Measurements from ENCODE around the gene PTPRT.

Gene PTPRT

GRCh38 chr20:43138061-43138770 lies 51.5 kb downstream of the PTPRT start:
- Histone ChIP-seq H2AFZ (ENCODE audit: low read depth, low read length) (no peak overlapping the region), H3K27me3 (ENCODE audit: insufficient read depth, low read length) (peaks cover 3% of the 10 kb centered on the region)

GRCh38 chr20:43137160-43137559 lies 52.5 kb downstream of the PTPRT start:
- Histone ChIP-seq H3K36me3 (ENCODE audit: insufficient read depth, low read length) (no peaks in the 10 kb centered on the region), H3K27me3 (ENCODE audit: insufficient read depth, low read length) (peaks cover 3% of the 10 kb centered on the region), H3K9me3 (ENCODE audit: low read length) (no peaks in the 10 kb centered on the region), H3K4me1 (ENCODE audit: insufficient read depth, low read length) (no peaks in the 10 kb centered on the region), H2AFZ (ENCODE audit: low read depth, low read length) (no peak overlapping the region), H3K4me3 (ENCODE audit: low read length) (no peak overlapping the region)

More at GRCh38 chr20:43138061-43138770, 51.5 kb downstream of the PTPRT start:
- no peaks in the 10 kb centered on the region for H3K9me3 ChIP-seq (ENCODE audit: low read length)
- H3K4me1 ChIP-seq (ENCODE audit: insufficient read depth, low read length) = no peaks in the 10 kb centered on the region
- no peak overlapping the region for H3K4me3 ChIP-seq (ENCODE audit: low read length)
- H3K36me3 ChIP-seq (ENCODE audit: insufficient read depth, low read length) = no peaks in the 10 kb centered on the region

- no peaks in the 10 kb centered on the region for H3K27me3 ChIP-seq (ENCODE audit: insufficient read depth, low read length)
- no peak overlapping the region for H3K4me3 ChIP-seq (ENCODE audit: low read length)
- no peaks in the 10 kb centered on the region for H3K36me3 ChIP-seq (ENCODE audit: insufficient read depth, low read length)
- no peak overlapping the region for H2AFZ ChIP-seq (ENCODE audit: low read depth, low read length)
- no peaks in the 10 kb centered on the region for H3K9me3 ChIP-seq (ENCODE audit: low read length)
- no peaks in the 10 kb centered on the region for H3K4me1 ChIP-seq (ENCODE audit: insufficient read depth, low read length)
Observed at GRCh38 chr20:43124241-43124640, 65.5 kb downstream of the PTPRT start.

GRCh38 chr20:43123180-43123579 lies 66.5 kb downstream of the PTPRT start:
- Histone ChIP-seq H2AFZ (ENCODE audit: low read depth, low read length) (no peak overlapping the region), H3K36me3 (ENCODE audit: insufficient read depth, low read length) (no peaks in the 10 kb centered on the region), H3K4me1 (ENCODE audit: insufficient read depth, low read length) (no peaks in the 10 kb centered on the region), H3K4me3 (ENCODE audit: low read length) (no peak overlapping the region), H3K27me3 (ENCODE audit: insufficient read depth, low read length) (no peaks in the 10 kb centered on the region), H3K9me3 (ENCODE audit: low read length) (no peaks in the 10 kb centered on the region)

GRCh38 chr20:43119720-43120119 lies 70.0 kb downstream of the PTPRT start:
- H3K27me3 ChIP-seq (ENCODE audit: insufficient read depth, low read length) = no peaks in the 10 kb centered on the region

GRCh38 chr20:43102394-43102793 lies 87.3 kb downstream of the PTPRT start:
- H3K9me3 ChIP-seq (ENCODE audit: low read length) = no peaks in the 10 kb centered on the region
- H3K27me3 ChIP-seq (ENCODE audit: insufficient read depth, low read length) = no peaks in the 10 kb centered on the region
- no peaks in the 10 kb centered on the region for H3K4me1 ChIP-seq (ENCODE audit: insufficient read depth, low read length)
- no peaks in the 10 kb centered on the region for H3K36me3 ChIP-seq (ENCODE audit: insufficient read depth, low read length)
- H2AFZ ChIP-seq (ENCODE audit: low read depth, low read length) = no peak overlapping the region
- H3K4me3 ChIP-seq (ENCODE audit: low read length) = no peak overlapping the region

More at GRCh38 chr20:43119720-43120119, 70.0 kb downstream of the PTPRT start:
- no peaks in the 10 kb centered on the region for H3K36me3 ChIP-seq (ENCODE audit: insufficient read depth, low read length)
- no peaks in the 10 kb centered on the region for H3K4me1 ChIP-seq (ENCODE audit: insufficient read depth, low read length)
- H3K9me3 ChIP-seq (ENCODE audit: low read length) = no peaks in the 10 kb centered on the region
- H2AFZ ChIP-seq (ENCODE audit: low read depth, low read length) = no peak overlapping the region
- no peak overlapping the region for H3K4me3 ChIP-seq (ENCODE audit: low read length)

- Histone ChIP-seq H2AFZ (ENCODE audit: low read depth, low read length) (no peak overlapping the region), H3K27me3 (ENCODE audit: insufficient read depth, low read length) (no peaks in the 10 kb centered on the region), H3K4me1 (ENCODE audit: insufficient read depth, low read length) (no peaks in the 10 kb centered on the region), H3K36me3 (ENCODE audit: insufficient read depth, low read length) (no peaks in the 10 kb centered on the region), H3K4me3 (ENCODE audit: low read length) (no peak overlapping the region), H3K9me3 (ENCODE audit: low read length) (no peaks in the 10 kb centered on the region)
Observed at GRCh38 chr20:43096931-43097260, 92.8 kb downstream of the PTPRT start.

- no peak overlapping the region for H3K4me3 ChIP-seq (ENCODE audit: low read length)
- H2AFZ ChIP-seq (ENCODE audit: low read depth, low read length) = no peak overlapping the region
- H3K9me3 ChIP-seq (ENCODE audit: low read length) = no peaks in the 10 kb centered on the region
- H3K4me1 ChIP-seq (ENCODE audit: insufficient read depth, low read length) = no peaks in the 10 kb centered on the region
- H3K27me3 ChIP-seq (ENCODE audit: insufficient read depth, low read length) = no peaks in the 10 kb centered on the region
- H3K36me3 ChIP-seq (ENCODE audit: insufficient read depth, low read length) = no peaks in the 10 kb centered on the region
Observed at GRCh38 chr20:43096126-43096930, 93.4 kb downstream of the PTPRT start.

- Histone ChIP-seq H3K4me1 (ENCODE audit: insufficient read depth, low read length) (no peaks in the 10 kb centered on the region), H2AFZ (ENCODE audit: low read depth, low read length) (no peak overlapping the region), H3K36me3 (ENCODE audit: insufficient read depth, low read length) (no peaks in the 10 kb centered on the region), H3K27me3 (ENCODE audit: insufficient read depth, low read length) (no peaks in the 10 kb centered on the region), H3K4me3 (ENCODE audit: low read length) (no peak overlapping the region), H3K9me3 (ENCODE audit: low read length) (no peaks in the 10 kb centered on the region)
Observed at GRCh38 chr20:43095034-43095433, 94.7 kb downstream of the PTPRT start.

- H3K36me3 ChIP-seq (ENCODE audit: insufficient read depth, low read length) = no peaks in the 10 kb centered on the region
- no peak overlapping the region for H2AFZ ChIP-seq (ENCODE audit: low read depth, low read length)
- H3K4me3 ChIP-seq (ENCODE audit: low read length) = no peak overlapping the region
- H3K27me3 ChIP-seq (ENCODE audit: insufficient read depth, low read length) = no peaks in the 10 kb centered on the region
- no peaks in the 10 kb centered on the region for H3K4me1 ChIP-seq (ENCODE audit: insufficient read depth, low read length)
- H3K9me3 ChIP-seq (ENCODE audit: low read length) = no peaks in the 10 kb centered on the region
Observed at GRCh38 chr20:43092386-43093088, 97.2 kb downstream of the PTPRT start.

- H3K9me3 ChIP-seq (ENCODE audit: low read length) = no peaks in the 10 kb centered on the region
- H3K27me3 ChIP-seq (ENCODE audit: insufficient read depth, low read length) = no peaks in the 10 kb centered on the region
- no peaks in the 10 kb centered on the region for H3K36me3 ChIP-seq (ENCODE audit: insufficient read depth, low read length)
Observed at GRCh38 chr20:43068482-43068881, 121.2 kb downstream of the PTPRT start.

GRCh38 chr20:43066125-43066524 lies 123.6 kb downstream of the PTPRT start:
- Histone ChIP-seq H2AFZ (ENCODE audit: low read depth, low read length) (no peak overlapping the region), H3K4me3 (ENCODE audit: low read length) (no peak overlapping the region), H3K27me3 (ENCODE audit: insufficient read depth, low read length) (no peaks in the 10 kb centered on the region), H3K9me3 (ENCODE audit: low read length) (no peaks in the 10 kb centered on the region), H3K36me3 (ENCODE audit: insufficient read depth, low read length) (no peaks in the 10 kb centered on the region), H3K4me1 (ENCODE audit: insufficient read depth, low read length) (no peaks in the 10 kb centered on the region)

More at GRCh38 chr20:43068482-43068881, 121.2 kb downstream of the PTPRT start:
- Histone ChIP-seq H3K4me3 (ENCODE audit: low read length) (no peak overlapping the region), H2AFZ (ENCODE audit: low read depth, low read length) (no peak overlapping the region), H3K4me1 (ENCODE audit: insufficient read depth, low read length) (no peaks in the 10 kb centered on the region)

GRCh38 chr20:43065299-43065698 lies 124.4 kb downstream of the PTPRT start:
- Histone ChIP-seq H3K9me3 (ENCODE audit: low read length) (no peaks in the 10 kb centered on the region), H2AFZ (ENCODE audit: low read depth, low read length) (no peak overlapping the region), H3K4me3 (ENCODE audit: low read length) (no peak overlapping the region), H3K36me3 (ENCODE audit: insufficient read depth, low read length) (no peaks in the 10 kb centered on the region), H3K4me1 (ENCODE audit: insufficient read depth, low read length) (no peaks in the 10 kb centered on the region), H3K27me3 (ENCODE audit: insufficient read depth, low read length) (no peaks in the 10 kb centered on the region)

Measured in neuron (in vitro differentiated cells).